HEK293 (cell line): ENCODE results near the gene LIMK1.

Source experiments
- CTCF ChIA-PET: fragments of 350-600 bp; formaldehyde crosslinking; extraction: SDS; loops from one replicate; lab custom pipeline; 2021; ENCODE audit warnings: antibody characterized with exemption; lab: Yijun Ruan, JAX
- POLR2A ChIA-PET: fragments of 300-600 bp; formaldehyde crosslinking; extraction: SDS; loops from one replicate; lab custom pipeline; 2020; ENCODE audit warnings: antibody characterized with exemption, inconsistent platforms; lab: Yijun Ruan, JAX
- H3K27ac ChIP-seq: fragments of 200-500 bp; sonication (Bioruptor generic); 2 replicates; pipeline ENCODE4 v1.5.1; 2014; ENCODE audit warnings: low read depth, low read length, control low read depth, inconsistent platforms; ENCODE audit errors: extremely low read depth
- H3K36me3 ChIP-seq, 2 experiments: fragments of 200-500 bp in 1 of 2; sonication (Bioruptor generic) in 1 of 2; 1 replicate in 1 of 2; 2 replicates in 1 of 2; pipeline ENCODE4 v1.5.1; 2014 to 2017; ENCODE audit warnings: inconsistent platforms in 2 of 2, low read length in 2 of 2; ENCODE audit not compliant: control insufficient read depth in 2 of 2, insufficient read depth in 1 of 2
- H3K4me1 ChIP-seq: fragments of 200-500 bp; sonication (Bioruptor generic); 2 replicates; pipeline ENCODE4 v1.5.1; 2014; ENCODE audit warnings: mild to moderate bottlenecking, low read length, inconsistent platforms; ENCODE audit not compliant: control insufficient read depth, insufficient read depth
- H3K4me3 ChIP-seq: 2 replicates; pipeline ENCODE4 v1.5.1; 2011; ENCODE audit warnings: low read depth, mild to moderate bottlenecking, control low read depth, low read length, moderate library complexity
- H3K9me3 ChIP-seq: fragments of 200-500 bp; sonication (Bioruptor generic); 2 replicates; pipeline ENCODE4 v1.5.1; 2014; ENCODE audit warnings: low read depth, low read length, inconsistent platforms; ENCODE audit not compliant: control insufficient read depth, insufficient read depth
- OSR2 ChIP-seq: fragments of 450-650 bp; formaldehyde crosslinking; IDR thresholded peaks from 2 replicates; pipeline ENCODE4 v1.5.1; 2016; ENCODE audit warnings: missing biosample characterization, missing genetic modification characterization
- ZBTB20 ChIP-seq: fragments of 450-650 bp; formaldehyde crosslinking; IDR thresholded peaks from 2 replicates; pipeline ENCODE4 v1.5.1; 2016; ENCODE audit warnings: missing biosample characterization, missing genetic modification characterization
- ZBTB8A ChIP-seq: fragments of 450-650 bp; formaldehyde crosslinking; IDR thresholded peaks from 2 replicates; pipeline ENCODE4 v1.5.1; 2016; ENCODE audit warnings: missing biosample characterization, missing genetic modification characterization
- ZNF366 ChIP-seq: fragments of 450-650 bp; formaldehyde crosslinking; conservative IDR thresholded peaks from 2 replicates; pipeline ENCODE4 v1.5.1; 2016; ENCODE audit warnings: missing biosample characterization, missing genetic modification characterization
- ZNF560 ChIP-seq: fragments of 450-650 bp; formaldehyde crosslinking; IDR thresholded peaks from 2 replicates; pipeline ENCODE4 v1.5.1; 2017; ENCODE audit warnings: missing biosample characterization, missing genetic modification characterization, borderline replicate concordance
- ZNF777 ChIP-seq: fragments of 450-650 bp; formaldehyde crosslinking; IDR thresholded peaks from 2 replicates; pipeline ENCODE4 v1.5.1; 2017; ENCODE audit warnings: missing biosample characterization, missing genetic modification characterization, borderline replicate concordance
- TF ChIP-seq, protein P1 (sequence below): fragments of 450-650 bp; formaldehyde crosslinking; conservative IDR thresholded peaks from 2 replicates; pipeline ENCODE4 v1.5.1; 2016; ENCODE audit warnings: low read depth, missing biosample characterization, missing genetic modification characterization
- TF ChIP-seq, protein P2 (sequence below): fragments of 450-650 bp; formaldehyde crosslinking; IDR thresholded peaks from 2 replicates; pipeline ENCODE4 v1.5.1; 2016; ENCODE audit warnings: missing biosample characterization, missing genetic modification characterization
- TF ChIP-seq, protein P3 (sequence below): fragments of 450-650 bp; formaldehyde crosslinking; IDR thresholded peaks from 2 replicates; pipeline ENCODE4; 2016; ENCODE audit warnings: missing biosample characterization, missing genetic modification characterization
- TF ChIP-seq, protein P4 (sequence below): fragments of 450-650 bp; formaldehyde crosslinking; IDR thresholded peaks from 2 replicates; pipeline ENCODE4 v1.5.1; 2016; ENCODE audit warnings: missing biosample characterization, missing genetic modification characterization
- TF ChIP-seq, protein P5 (sequence below): fragments of 450-650 bp; formaldehyde crosslinking; IDR thresholded peaks from 2 replicates; pipeline ENCODE4 v1.5.1; 2017; ENCODE audit warnings: missing biosample characterization, missing genetic modification characterization
- TF ChIP-seq, protein P6 (sequence below): fragments of 450-650 bp; formaldehyde crosslinking; IDR thresholded peaks from 2 replicates; pipeline ENCODE4 v1.5.1; 2016; ENCODE audit warnings: missing biosample characterization, missing genetic modification characterization

LIMK1 gene

DNA sequence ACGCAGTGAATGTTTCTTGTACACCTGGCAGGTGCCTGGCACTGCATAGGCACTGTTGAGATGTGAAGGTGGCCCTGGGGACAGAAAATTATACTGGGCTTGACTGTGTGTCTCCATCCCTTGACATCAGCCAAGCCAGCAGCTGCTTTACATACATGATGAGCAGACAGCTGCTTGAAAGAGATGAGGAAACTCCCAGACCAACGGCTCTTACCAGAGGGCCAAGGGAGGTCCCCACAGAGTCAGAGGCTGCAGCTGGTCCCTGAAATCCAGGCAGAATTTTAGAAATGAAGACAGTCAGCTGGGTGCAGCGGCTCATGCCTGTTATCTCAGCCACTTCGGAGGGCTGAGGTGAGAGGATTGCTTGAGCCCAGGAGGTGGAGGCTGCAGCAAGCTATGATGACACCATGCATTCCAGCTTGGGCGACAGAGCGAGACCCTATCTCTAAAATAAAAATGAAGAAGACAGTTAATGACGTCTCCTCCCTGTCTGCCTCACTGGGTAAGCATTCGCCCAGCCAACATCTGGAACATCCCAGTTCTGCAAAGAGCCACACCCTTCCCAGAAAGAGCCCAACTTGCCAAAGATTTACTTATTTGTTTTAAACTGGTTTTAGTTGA is 17.6 kb downstream of the LIMK1 start (continued):
- TF ChIP-seq, protein P1, sequence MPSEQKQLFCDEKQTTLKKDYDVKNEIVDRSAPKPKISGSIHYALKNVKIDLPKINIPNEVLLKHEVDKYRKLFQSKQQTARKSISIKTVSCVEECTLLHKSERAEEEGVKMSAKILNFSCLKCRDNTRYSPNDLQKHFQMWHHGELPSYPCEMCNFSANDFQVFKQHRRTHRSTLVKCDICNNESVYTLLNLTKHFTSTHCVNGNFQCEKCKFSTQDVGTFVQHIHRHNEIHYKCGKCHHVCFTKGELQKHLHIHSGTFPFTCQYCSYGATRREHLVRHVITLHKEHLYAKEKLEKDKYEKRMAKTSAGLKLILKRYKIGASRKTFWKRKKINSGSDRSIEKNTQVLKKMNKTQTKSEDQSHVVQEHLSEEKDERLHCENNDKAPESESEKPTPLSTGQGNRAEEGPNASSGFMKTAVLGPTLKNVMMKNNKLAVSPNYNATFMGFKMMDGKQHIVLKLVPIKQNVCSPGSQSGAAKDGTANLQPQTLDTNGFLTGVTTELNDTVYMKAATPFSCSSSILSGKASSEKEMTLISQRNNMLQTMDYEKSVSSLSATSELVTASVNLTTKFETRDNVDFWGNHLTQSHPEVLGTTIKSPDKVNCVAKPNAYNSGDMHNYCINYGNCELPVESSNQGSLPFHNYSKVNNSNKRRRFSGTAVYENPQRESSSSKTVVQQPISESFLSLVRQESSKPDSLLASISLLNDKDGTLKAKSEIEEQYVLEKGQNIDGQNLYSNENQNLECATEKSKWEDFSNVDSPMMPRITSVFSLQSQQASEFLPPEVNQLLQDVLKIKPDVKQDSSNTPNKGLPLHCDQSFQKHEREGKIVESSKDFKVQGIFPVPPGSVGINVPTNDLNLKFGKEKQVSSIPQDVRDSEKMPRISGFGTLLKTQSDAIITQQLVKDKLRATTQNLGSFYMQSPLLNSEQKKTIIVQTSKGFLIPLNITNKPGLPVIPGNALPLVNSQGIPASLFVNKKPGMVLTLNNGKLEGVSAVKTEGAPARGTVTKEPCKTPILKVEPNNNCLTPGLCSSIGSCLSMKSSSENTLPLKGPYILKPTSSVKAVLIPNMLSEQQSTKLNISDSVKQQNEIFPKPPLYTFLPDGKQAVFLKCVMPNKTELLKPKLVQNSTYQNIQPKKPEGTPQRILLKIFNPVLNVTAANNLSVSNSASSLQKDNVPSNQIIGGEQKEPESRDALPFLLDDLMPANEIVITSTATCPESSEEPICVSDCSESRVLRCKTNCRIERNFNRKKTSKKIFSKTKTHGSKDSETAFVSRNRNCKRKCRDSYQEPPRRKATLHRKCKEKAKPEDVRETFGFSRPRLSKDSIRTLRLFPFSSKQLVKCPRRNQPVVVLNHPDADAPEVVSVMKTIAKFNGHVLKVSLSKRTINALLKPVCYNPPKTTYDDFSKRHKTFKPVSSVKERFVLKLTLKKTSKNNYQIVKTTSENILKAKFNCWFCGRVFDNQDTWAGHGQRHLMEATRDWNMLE (tag by site-specific recombination): no peak
- no peak for TF ChIP-seq ZBTB20 (tag by site-specific recombination)
- no peak for TF ChIP-seq ZNF366 (tag by site-specific recombination)
- TF ChIP-seq ZBTB8A: no peak

DNA sequence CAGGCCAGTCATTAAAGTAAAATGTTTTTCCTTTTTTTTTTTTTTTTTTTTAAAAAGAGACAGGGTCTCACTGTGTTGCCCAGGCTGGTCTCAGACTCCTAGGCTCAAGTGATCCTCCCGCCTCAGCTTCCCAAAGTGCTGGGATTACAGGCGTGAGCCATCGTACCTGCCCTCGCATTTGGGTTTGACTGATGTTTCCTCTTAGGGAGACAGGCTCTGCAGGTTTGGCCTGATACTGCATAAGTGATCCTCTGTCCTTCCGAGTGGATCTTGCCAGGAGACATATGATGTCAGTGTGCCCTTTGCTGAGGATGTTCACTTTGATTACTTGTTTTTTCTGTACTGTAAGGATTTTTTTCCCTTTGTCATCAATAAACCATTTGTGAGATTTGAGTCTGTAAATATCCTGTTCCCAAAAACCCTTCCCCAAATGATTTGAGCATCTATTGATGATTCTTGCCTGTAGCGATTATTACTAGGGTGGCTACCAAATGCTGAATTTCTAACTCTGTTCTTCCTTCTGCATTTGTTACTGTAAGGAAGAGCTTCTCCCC is 19.7 kb downstream of the LIMK1 start:
- Histone ChIP-seq H3K36me3 (peaks cover 21 to 43% of the 10 kb centered on the region in 2 experiments; a peak in 2 of 3 replicates), H3K4me1 (no peaks in the 10 kb centered on the region), H3K4me3 (no peak overlapping the region), H3K9me3 (no peaks in the 10 kb centered on the region), H3K27ac (no peak overlapping the region)
- TF ChIP-seq, protein P2, sequence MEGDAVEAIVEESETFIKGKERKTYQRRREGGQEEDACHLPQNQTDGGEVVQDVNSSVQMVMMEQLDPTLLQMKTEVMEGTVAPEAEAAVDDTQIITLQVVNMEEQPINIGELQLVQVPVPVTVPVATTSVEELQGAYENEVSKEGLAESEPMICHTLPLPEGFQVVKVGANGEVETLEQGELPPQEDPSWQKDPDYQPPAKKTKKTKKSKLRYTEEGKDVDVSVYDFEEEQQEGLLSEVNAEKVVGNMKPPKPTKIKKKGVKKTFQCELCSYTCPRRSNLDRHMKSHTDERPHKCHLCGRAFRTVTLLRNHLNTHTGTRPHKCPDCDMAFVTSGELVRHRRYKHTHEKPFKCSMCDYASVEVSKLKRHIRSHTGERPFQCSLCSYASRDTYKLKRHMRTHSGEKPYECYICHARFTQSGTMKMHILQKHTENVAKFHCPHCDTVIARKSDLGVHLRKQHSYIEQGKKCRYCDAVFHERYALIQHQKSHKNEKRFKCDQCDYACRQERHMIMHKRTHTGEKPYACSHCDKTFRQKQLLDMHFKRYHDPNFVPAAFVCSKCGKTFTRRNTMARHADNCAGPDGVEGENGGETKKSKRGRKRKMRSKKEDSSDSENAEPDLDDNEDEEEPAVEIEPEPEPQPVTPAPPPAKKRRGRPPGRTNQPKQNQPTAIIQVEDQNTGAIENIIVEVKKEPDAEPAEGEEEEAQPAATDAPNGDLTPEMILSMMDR: no peak
- TF ChIP-seq ZNF777 (no peak), ZNF560 (tag by site-specific recombination) (no peak), OSR2 (no peak)
- TF ChIP-seq, protein P3, sequence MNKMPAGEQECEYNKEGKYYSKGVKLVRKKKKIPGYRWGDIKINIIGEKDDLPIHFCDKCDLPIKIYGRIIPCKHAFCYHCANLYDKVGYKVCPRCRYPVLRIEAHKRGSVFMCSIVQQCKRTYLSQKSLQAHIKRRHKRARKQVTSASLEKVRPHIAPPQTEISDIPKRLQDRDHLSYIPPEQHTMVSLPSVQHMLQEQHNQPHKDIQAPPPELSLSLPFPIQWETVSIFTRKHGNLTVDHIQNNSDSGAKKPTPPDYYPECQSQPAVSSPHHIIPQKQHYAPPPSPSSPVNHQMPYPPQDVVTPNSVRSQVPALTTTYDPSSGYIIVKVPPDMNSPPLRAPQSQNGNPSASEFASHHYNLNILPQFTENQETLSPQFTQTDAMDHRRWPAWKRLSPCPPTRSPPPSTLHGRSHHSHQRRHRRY (tag by site-specific recombination): no peak
- TF ChIP-seq, protein P4, sequence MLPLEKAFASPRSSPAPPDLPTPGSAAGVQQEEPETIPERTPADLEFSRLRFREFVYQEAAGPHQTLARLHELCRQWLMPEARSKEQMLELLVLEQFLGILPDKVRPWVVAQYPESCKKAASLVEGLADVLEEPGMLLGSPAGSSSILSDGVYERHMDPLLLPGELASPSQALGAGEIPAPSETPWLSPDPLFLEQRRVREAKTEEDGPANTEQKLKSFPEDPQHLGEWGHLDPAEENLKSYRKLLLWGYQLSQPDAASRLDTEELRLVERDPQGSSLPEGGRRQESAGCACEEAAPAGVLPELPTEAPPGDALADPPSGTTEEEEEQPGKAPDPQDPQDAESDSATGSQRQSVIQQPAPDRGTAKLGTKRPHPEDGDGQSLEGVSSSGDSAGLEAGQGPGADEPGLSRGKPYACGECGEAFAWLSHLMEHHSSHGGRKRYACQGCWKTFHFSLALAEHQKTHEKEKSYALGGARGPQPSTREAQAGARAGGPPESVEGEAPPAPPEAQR: no peak
- TF ChIP-seq, protein P5, sequence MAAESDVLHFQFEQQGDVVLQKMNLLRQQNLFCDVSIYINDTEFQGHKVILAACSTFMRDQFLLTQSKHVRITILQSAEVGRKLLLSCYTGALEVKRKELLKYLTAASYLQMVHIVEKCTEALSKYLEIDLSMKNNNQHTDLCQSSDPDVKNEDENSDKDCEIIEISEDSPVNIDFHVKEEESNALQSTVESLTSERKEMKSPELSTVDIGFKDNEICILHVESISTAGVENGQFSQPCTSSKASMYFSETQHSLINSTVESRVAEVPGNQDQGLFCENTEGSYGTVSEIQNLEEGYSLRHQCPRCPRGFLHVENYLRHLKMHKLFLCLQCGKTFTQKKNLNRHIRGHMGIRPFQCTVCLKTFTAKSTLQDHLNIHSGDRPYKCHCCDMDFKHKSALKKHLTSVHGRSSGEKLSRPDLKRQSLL: no peak
- TF ChIP-seq, protein P6, sequence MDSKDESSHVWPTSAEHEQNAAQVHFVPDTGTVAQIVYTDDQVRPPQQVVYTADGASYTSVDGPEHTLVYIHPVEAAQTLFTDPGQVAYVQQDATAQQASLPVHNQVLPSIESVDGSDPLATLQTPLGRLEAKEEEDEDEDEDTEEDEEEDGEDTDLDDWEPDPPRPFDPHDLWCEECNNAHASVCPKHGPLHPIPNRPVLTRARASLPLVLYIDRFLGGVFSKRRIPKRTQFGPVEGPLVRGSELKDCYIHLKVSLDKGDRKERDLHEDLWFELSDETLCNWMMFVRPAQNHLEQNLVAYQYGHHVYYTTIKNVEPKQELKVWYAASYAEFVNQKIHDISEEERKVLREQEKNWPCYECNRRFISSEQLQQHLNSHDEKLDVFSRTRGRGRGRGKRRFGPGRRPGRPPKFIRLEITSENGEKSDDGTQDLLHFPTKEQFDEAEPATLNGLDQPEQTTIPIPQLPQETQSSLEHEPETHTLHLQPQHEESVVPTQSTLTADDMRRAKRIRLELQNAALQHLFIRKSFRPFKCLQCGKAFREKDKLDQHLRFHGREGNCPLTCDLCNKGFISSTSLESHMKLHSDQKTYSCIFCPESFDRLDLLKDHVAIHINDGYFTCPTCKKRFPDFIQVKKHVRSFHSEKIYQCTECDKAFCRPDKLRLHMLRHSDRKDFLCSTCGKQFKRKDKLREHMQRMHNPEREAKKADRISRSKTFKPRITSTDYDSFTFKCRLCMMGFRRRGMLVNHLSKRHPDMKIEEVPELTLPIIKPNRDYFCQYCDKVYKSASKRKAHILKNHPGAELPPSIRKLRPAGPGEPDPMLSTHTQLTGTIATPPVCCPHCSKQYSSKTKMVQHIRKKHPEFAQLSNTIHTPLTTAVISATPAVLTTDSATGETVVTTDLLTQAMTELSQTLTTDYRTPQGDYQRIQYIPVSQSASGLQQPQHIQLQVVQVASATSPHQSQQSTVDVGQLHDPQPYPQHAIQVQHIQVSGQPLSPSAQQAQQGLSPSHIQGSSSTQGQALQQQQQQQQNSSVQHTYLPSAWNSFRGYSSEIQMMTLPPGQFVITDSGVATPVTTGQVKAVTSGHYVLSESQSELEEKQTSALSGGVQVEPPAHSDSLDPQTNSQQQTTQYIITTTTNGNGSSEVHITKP (tag by site-specific recombination): no peak
- ChIA-PET CTCF (interaction anchor here (0.6 kb wide), 1 partner anchor 33 kb away, joined by 5 read pairs; no protein-coding TSS in a partner anchor), POLR2A (interaction anchor here (0.6 kb wide), 1 partner anchor 36 kb away, joined by 7 read pairs; no protein-coding TSS in a partner anchor)
